Brain microvascular endothelial cell (primary cell): ENCODE results near the gene DLST.

Source experiments
- DNase-seq: peaks from one replicate; pipeline ENCODE4 v3.0.0-alpha.2; 2020
- H3K27ac ChIP-seq: fragments of 250-450 bp; sonication (Bioruptor Pico); 2 replicates; pipeline ENCODE4 v1.5.1; 2020; ENCODE audit warnings: mild to moderate bottlenecking, moderate library complexity
- H3K27me3 ChIP-seq: fragments of 250-450 bp; sonication (Bioruptor Pico); replicated peaks from 2 replicates; pipeline ENCODE4 v1.5.1; 2020; ENCODE audit warnings: mild to moderate bottlenecking
- H3K36me3 ChIP-seq: fragments of 250-450 bp; sonication (Bioruptor Pico); replicated peaks from 2 replicates; pipeline ENCODE4 v1.5.1; 2020; ENCODE audit warnings: mild to moderate bottlenecking
- H3K4me3 ChIP-seq: 2 replicates; pipeline ENCODE4 v1.5.1; 2011; ENCODE audit warnings: low read depth, mild to moderate bottlenecking, control low read depth, low read length, moderate library complexity
- CTCF ChIP-seq: IDR thresholded peaks from 2 replicates; pipeline ENCODE4 v1.5.1; 2011; ENCODE audit warnings: low read depth, mild to moderate bottlenecking, moderate library complexity, low read length, control low read depth, inconsistent platforms; ENCODE audit errors: missing control alignments
- in situ Hi-C: cut with HindIII; loops from 2 replicates; pipeline ENCODE4 v1.10.0; 2017; ENCODE audit warnings: low sequenced_read_pairs, low pct_ligation_motif_present

DLST gene

GRCh38 chr14:74917178-74917543 is 35.4 kb downstream of the DLST start:
- Histone ChIP-seq H3K4me3 (no peak overlapping the region), H3K36me3 (no peaks in the 10 kb centered on the region), H3K27me3 (no peaks in the 10 kb centered on the region), H3K27ac (no peak overlapping the region)
- in situ Hi-C loops = no loop called here
- no peak for TF ChIP-seq CTCF
- DNase-seq = no peak

- Histone ChIP-seq H3K36me3 (no peaks in the 10 kb centered on the region), H3K27ac (no peak overlapping the region), H3K27me3 (no peaks in the 10 kb centered on the region), H3K4me3 (no peak overlapping the region)
- no peak for DNase-seq
- no peak for TF ChIP-seq CTCF
- in situ Hi-C loops = no loop called here
These were observed 35.9 kb downstream of the DLST start for GRCh38 chr14:74917646-74918081.

DNA sequence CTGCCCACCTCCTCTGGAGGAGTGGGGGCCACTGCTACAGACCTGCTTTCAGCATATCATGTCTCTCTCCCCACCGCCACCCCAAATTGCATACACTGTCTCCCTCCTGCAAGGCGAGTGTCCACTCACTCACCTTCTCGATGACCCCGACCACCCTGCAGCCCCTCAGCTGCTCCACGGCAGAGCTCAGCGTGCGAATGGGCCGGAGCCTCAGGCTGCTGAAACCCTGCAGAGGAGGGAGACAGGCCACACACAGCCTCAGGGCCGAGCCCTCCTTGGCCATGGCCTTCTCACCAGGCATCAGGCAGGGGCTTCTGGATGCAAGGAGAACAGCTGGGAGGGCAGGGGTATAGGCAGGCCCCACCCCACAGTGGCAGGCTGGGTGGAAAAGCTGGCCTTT is 36.7 kb downstream of the DLST start:
- no peak for TF ChIP-seq CTCF
- in situ Hi-C loops = no loop called here
- H3K36me3 ChIP-seq = no peaks in the 10 kb centered on the region
- no peak overlapping the region for H3K4me3 ChIP-seq
- no peaks in the 10 kb centered on the region for H3K27me3 ChIP-seq
- no peak for DNase-seq
- no peak overlapping the region for H3K27ac ChIP-seq

- no peak overlapping the region for H3K27ac ChIP-seq
- H3K27me3 ChIP-seq = no peaks in the 10 kb centered on the region
- DNase-seq = no peak
- in situ Hi-C loops = no loop called here
- H3K36me3 ChIP-seq = no peaks in the 10 kb centered on the region
- no peak for TF ChIP-seq CTCF
- no peak overlapping the region for H3K4me3 ChIP-seq
These were observed 37.9 kb downstream of the DLST start for GRCh38 chr14:74919421-74920165.

GRCh38 chr14:74920281-74920680 is 38.6 kb downstream of the DLST start:
- TF ChIP-seq CTCF = no peak
- DNase-seq = no peak
- H3K4me3 ChIP-seq = no peak overlapping the region
- no peaks in the 10 kb centered on the region for H3K27me3 ChIP-seq
- H3K36me3 ChIP-seq = no peaks in the 10 kb centered on the region
- in situ Hi-C loops = no loop called here
- H3K27ac ChIP-seq = no peak overlapping the region
